IMR-90 (cell line): Measurements from ENCODE around the gene CNOT3. TPM values are rescaled to one million over a fixed set of nuclear protein-coding genes. Genes with fewer than 3 reads are reported as not detected.

Experiments used
- ATAC-seq: fragments of 200-7000 bp; cut with Tn5 transposase; 2 replicates; pipeline ENCODE4 v1.9.1; 2020; ENCODE audit warnings: low read depth, mild to moderate bottlenecking, moderate library complexity
- BruUV-seq: library from RNA; stranded (reverse); fragments of 400-500 nt; replicated peaks from 2 replicates; lab custom pipeline; 2021; lab: Mats Ljungman, UMichigan
- CTCF ChIA-PET: fragments of 300-600 bp; formaldehyde crosslinking; extraction: SDS; loops from one replicate; lab custom pipeline; 2021; ENCODE audit warnings: antibody characterized with exemption; lab: Yijun Ruan, JAX
- POLR2A ChIA-PET: fragments of 300-600 bp; sonication (Branson Sonifier 250); formaldehyde crosslinking; loops from one replicate; lab custom pipeline; 2022; ENCODE audit warnings: antibody characterized with exemption; ENCODE audit not compliant: unreplicated experiment; lab: Charles Lee
- DNase-seq: peaks from one replicate; pipeline ENCODE4 v3.0.0; 2013
- H2AFZ ChIP-seq: replicated peaks from 2 replicates; pipeline ENCODE3; 2013; ENCODE audit warnings: low read length, mild to moderate bottlenecking; ENCODE audit not compliant: poor library complexity
- H2AK5ac ChIP-seq: 2 replicates; pipeline ENCODE4 v1.6.1; 2013; ENCODE audit warnings: low read depth, low read length, inconsistent platforms
- H2AK9ac ChIP-seq: replicated peaks from 2 replicates; pipeline ENCODE3; 2013; ENCODE audit warnings: mild to moderate bottlenecking, low read depth, low read length, moderate library complexity; ENCODE audit not compliant: poor library complexity
- H2BK120ac ChIP-seq: 2 replicates; pipeline ENCODE4 v1.6.1; 2013; ENCODE audit warnings: low read depth, low read length, inconsistent platforms
- H2BK15ac ChIP-seq: 3 replicates; pipeline ENCODE4 v1.6.1; 2013; ENCODE audit warnings: low read depth, low read length, inconsistent platforms
- H2BK20ac ChIP-seq: 2 replicates; pipeline ENCODE4 v1.6.1; 2013; ENCODE audit warnings: low read depth, mild to moderate bottlenecking, inconsistent platforms, low read length, moderate library complexity
- H2BK5ac ChIP-seq: 2 replicates; pipeline ENCODE4 v1.6.1; 2013; ENCODE audit warnings: mild to moderate bottlenecking, low read depth, low read length, inconsistent platforms; ENCODE audit not compliant: poor library complexity, severe bottlenecking
- H3K14ac ChIP-seq: replicated peaks from 2 replicates; pipeline ENCODE4 v1.6.1; 2013; ENCODE audit warnings: low read depth, low read length, inconsistent platforms
- H3K18ac ChIP-seq: 2 replicates; pipeline ENCODE4 v1.6.1; 2013; ENCODE audit warnings: low read depth, low read length, control low read depth
- H3K23ac ChIP-seq: 2 replicates; pipeline ENCODE4 v1.6.1; 2013; ENCODE audit warnings: low read depth, low read length, inconsistent platforms
- H3K27ac ChIP-seq: 2 replicates; pipeline ENCODE4 v1.5.1; 2013; ENCODE audit warnings: mild to moderate bottlenecking, control low read depth, low read length; ENCODE audit not compliant: insufficient read depth
- H3K27me3 ChIP-seq: 2 replicates; pipeline ENCODE4 v1.6.1; 2013; ENCODE audit warnings: low read length; ENCODE audit not compliant: control insufficient read depth, insufficient read depth
- H3K36me3 ChIP-seq: 2 replicates; pipeline ENCODE4 v1.6.1; 2013; ENCODE audit warnings: low read length, mixed read lengths; ENCODE audit not compliant: control insufficient read depth, insufficient read depth
- H3K4ac ChIP-seq: 2 replicates; pipeline ENCODE4 v1.6.1; 2013; ENCODE audit warnings: low read depth, low read length, inconsistent platforms
- H3K4me1 ChIP-seq: 2 replicates; pipeline ENCODE4 v1.6.1; 2013; ENCODE audit warnings: low read length, mixed read lengths; ENCODE audit not compliant: control insufficient read depth, insufficient read depth
- H3K4me2 ChIP-seq: 2 replicates; pipeline ENCODE4 v1.6.1; 2013; ENCODE audit warnings: low read depth, mild to moderate bottlenecking, control low read depth, low read length, moderate library complexity
- H3K4me3 ChIP-seq: 2 replicates; pipeline ENCODE4 v1.5.1; 2013; ENCODE audit warnings: low read depth, mild to moderate bottlenecking, control low read depth, low read length, moderate library complexity; ENCODE audit not compliant: insufficient read depth
- H3K56ac ChIP-seq: 2 replicates; pipeline ENCODE4 v1.6.1; 2013; ENCODE audit warnings: low read length, inconsistent platforms; ENCODE audit not compliant: insufficient read depth; ENCODE audit errors: extremely low read depth
- H3K79me1 ChIP-seq, 2 experiments: 2 replicates each; pipeline ENCODE4 v1.6.1; 2013; ENCODE audit warnings: low read length in 2 of 2, inconsistent platforms in 1 of 2, low read depth in 1 of 2
- H3K9ac ChIP-seq: 2 replicates; pipeline ENCODE4 v1.6.1; 2013; ENCODE audit warnings: low read depth, low read length, control low read depth
- H3K9me1 ChIP-seq: 2 replicates; pipeline ENCODE4 v1.6.1; 2013; ENCODE audit warnings: low read length, inconsistent platforms; ENCODE audit not compliant: insufficient read depth
- H3K9me3 ChIP-seq: 2 replicates; pipeline ENCODE4 v1.6.1; 2013; ENCODE audit warnings: low read length; ENCODE audit not compliant: control insufficient read depth, insufficient read depth
- H4K20me1 ChIP-seq: 2 replicates; pipeline ENCODE4 v1.6.1; 2013; ENCODE audit warnings: low read length, inconsistent platforms; ENCODE audit not compliant: insufficient read depth
- H4K5ac ChIP-seq: 2 replicates; pipeline ENCODE4 v1.6.1; 2013; ENCODE audit warnings: mild to moderate bottlenecking, low read depth, low read length, control low read depth
- H4K8ac ChIP-seq, 2 experiments: 2 replicates each; pipeline ENCODE4 v1.6.1; 2013; ENCODE audit warnings: low read depth in 2 of 2, low read length in 2 of 2, control low read depth in 1 of 2, inconsistent platforms in 1 of 2
- H4K91ac ChIP-seq: 2 replicates; pipeline ENCODE4 v1.6.1; 2013; ENCODE audit warnings: low read depth, low read length, inconsistent platforms; ENCODE audit not compliant: insufficient read depth
- CHD1 ChIP-seq: IDR thresholded peaks from 2 replicates; pipeline ENCODE4 v1.6.1; 2012; ENCODE audit warnings: low read depth, low read length, improper control_type of control experiment
- MAFK ChIP-seq: IDR thresholded peaks from 2 replicates; pipeline ENCODE4 v1.6.1; 2012; ENCODE audit warnings: low read depth, low read length, improper control_type of control experiment
- POLR2A ChIP-seq: IDR thresholded peaks from 2 replicates; pipeline ENCODE4 v1.6.1; 2012; ENCODE audit warnings: mild to moderate bottlenecking, low read depth, low read length
- WGBS, 2 experiments: methylation state at CpG; one replicate each; pipeline versions ENCODE4 v1.1.5 to v1.1.7; 2013; ENCODE audit warnings: missing lambda C conversion rate in 2 of 2; ENCODE audit not compliant: insufficient read length in 1 of 2; ENCODE audit errors: extremely low coverage in 2 of 2; 5-methylcytosine and 5-hydroxymethylcytosine counted together
- dilution Hi-C: fragments of 300-500 bp; cut with HindIII; formaldehyde crosslinking; loops from one replicate; pipeline ENCODE4 v1.14.3; 2018; ENCODE audit warnings: low sequenced_read_pairs; ENCODE audit not compliant: unreplicated experiment
- in situ Hi-C: fragments of 300-500 bp; cut with MboI; formaldehyde crosslinking; loops from 3 replicates; pipeline ENCODE4 v1.14.3; 2019; ENCODE audit warnings: low sequenced_read_pairs, inconsistent platforms, mixed read lengths
- intact Hi-C: fragments of 100-400 bp; cut with micrococcal nuclease; formaldehyde crosslinking; loops from 2 replicates; pipeline ENCODE4 v1.10.0; 2022
- polyA plus RNA-seq, 3 experiments: library from polyadenylated mRNA; depleted of rRNA; stranded (reverse); fragments of >200 nt; gene quantifications; 2 replicates each; pipeline ENCODE4 v1.2.3, GENCODE V29; 2012; ENCODE audit warnings: low replicate concordance in 1 of 3
- total RNA-seq: library from RNA; depleted of rRNA; stranded (reverse); fragments of >200 nt; gene quantifications from 2 replicates; pipeline ENCODE4 v1.2.3, GENCODE V29; 2012

Gene CNOT3
- total and polyA plus RNA-seq, 2 of the 4 experiments (the other 2 are of a cell fraction) = 5.4 to 26.7 TPM

GRCh38 chr19:54121259-54121658, 16.3 kb upstream of the CNOT3 start:
- in situ Hi-C loops (loop anchor here (25.0 kb wide), 1 partner anchor 341 kb away; the partner anchor contains the start of genes CDC42EP5 and LENG9), intact Hi-C loops (no loop called here), dilution Hi-C loops (no loop called here)
- no peak overlapping the region for H3K56ac ChIP-seq
- DNase-seq = no peak
- H3K23ac ChIP-seq = no peak overlapping the region
- BruUV-seq = no TSS peak
- ChIA-PET CTCF (no interaction called here), POLR2A (no interaction called here)
- no peak for ATAC-seq
- 100% methylated on average over 1 of the region's 10 CpGs; no CpG with 5 or more reads in 1 of the 2 experiments for WGBS, 2 experiments
- no peak overlapping the region for H4K8ac ChIP-seq
- H3K18ac ChIP-seq = no peak overlapping the region
- no peak overlapping the region for H2AK5ac ChIP-seq
- H2AK9ac ChIP-seq = no peak overlapping the region
- no peak overlapping the region for H3K14ac ChIP-seq
- no peak overlapping the region for H2AFZ ChIP-seq
- no peak overlapping the region for H3K27ac ChIP-seq
- no peaks in the 10 kb centered on the region for H3K9me1 ChIP-seq
- H3K4me1 ChIP-seq = no peaks in the 10 kb centered on the region; the same call in 1 of the 2 replicates
- H2BK15ac ChIP-seq = no peak overlapping the region
- H2BK5ac ChIP-seq = no peak overlapping the region
- H4K5ac ChIP-seq = no peak overlapping the region
- H3K4me2 ChIP-seq = no peak overlapping the region
- no peak overlapping the region for H2BK120ac ChIP-seq
- H3K36me3 ChIP-seq = peaks cover 63% of the 10 kb centered on the region
- H3K79me1 ChIP-seq = peaks cover 14 to 23% of the 10 kb centered on the region in 2 experiments
- no peak overlapping the region for H4K91ac ChIP-seq
- no peaks in the 10 kb centered on the region for H3K9me3 ChIP-seq
- TF ChIP-seq CHD1 (no peak), MAFK (peak; percentile 87), POLR2A (no peak)
- no peaks in the 10 kb centered on the region for H4K20me1 ChIP-seq
- no peak overlapping the region for H2BK20ac ChIP-seq
- H3K4me3 ChIP-seq = no peak overlapping the region
- no peak overlapping the region for H3K9ac ChIP-seq
- H3K4ac ChIP-seq = no peak overlapping the region
- no peaks in the 10 kb centered on the region for H3K27me3 ChIP-seq
